ENCODE results near the gene SLC43A3. TPM values are rescaled to one million over a fixed set of nuclear protein-coding genes. Genes with fewer than 3 reads are reported as not detected.
"Not testable (repeated sequence)": the region's sequence is repeated elsewhere in the genome, so short reads cannot be mapped to it uniquely, and the experiment has no call there.

Gene SLC43A3
- total and polyA plus RNA-seq, 10 donors = 15.2 to 72.5 (median 35.7) TPM

DNA sequence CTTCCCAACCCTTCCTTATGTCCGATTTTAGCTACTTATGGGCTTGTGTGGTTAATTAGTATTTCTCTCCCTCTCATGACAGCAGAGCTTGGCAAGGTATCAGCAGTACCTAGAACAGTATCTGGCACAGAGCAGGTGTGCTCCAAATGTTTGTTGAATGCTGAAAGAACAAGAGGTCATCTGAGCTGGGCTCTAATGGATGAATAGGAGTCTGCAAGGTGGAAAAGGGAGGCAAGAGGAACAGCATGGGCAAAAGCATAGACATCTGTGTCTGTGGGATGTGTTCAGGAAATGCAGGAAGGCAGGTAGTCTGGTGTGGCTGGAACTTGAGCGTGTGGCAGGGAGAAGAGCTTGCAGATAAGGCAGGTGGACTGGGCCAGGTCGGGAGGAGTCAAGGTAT is 65.0 kb downstream of the SLC43A3 start:
- TF ChIP-seq, protein P1, sequence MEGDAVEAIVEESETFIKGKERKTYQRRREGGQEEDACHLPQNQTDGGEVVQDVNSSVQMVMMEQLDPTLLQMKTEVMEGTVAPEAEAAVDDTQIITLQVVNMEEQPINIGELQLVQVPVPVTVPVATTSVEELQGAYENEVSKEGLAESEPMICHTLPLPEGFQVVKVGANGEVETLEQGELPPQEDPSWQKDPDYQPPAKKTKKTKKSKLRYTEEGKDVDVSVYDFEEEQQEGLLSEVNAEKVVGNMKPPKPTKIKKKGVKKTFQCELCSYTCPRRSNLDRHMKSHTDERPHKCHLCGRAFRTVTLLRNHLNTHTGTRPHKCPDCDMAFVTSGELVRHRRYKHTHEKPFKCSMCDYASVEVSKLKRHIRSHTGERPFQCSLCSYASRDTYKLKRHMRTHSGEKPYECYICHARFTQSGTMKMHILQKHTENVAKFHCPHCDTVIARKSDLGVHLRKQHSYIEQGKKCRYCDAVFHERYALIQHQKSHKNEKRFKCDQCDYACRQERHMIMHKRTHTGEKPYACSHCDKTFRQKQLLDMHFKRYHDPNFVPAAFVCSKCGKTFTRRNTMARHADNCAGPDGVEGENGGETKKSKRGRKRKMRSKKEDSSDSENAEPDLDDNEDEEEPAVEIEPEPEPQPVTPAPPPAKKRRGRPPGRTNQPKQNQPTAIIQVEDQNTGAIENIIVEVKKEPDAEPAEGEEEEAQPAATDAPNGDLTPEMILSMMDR (IDR thresholded peaks at IDR 0.05 in 8 of 11, conservative IDR thresholded peaks at IDR 0.05 in 3 of 11) = no peak
- TF ChIP-seq POLR2AphosphoS5 (IDR thresholded peaks at IDR 0.05) (no peak), POLR2A (IDR thresholded peaks at IDR 0.05) (no peak)
- intact Hi-C loops (cut with DNase I; ENCODE audit: low total_unique reads) = no loop called here
- no peak overlapping the region for H3K27ac ChIP-seq
- no peaks in the 10 kb centered on the region for H3K36me3 ChIP-seq
- no peak overlapping the region for H3K4me3 ChIP-seq
- WGBS, 5 donors = 64 to 88% (median 76%) methylated on average over 3 of the region's 3 CpGs
- no peaks in the 10 kb centered on the region for H3K4me1 ChIP-seq
- DNase-seq = no peak
- no peaks in the 10 kb centered on the region for H3K27me3 ChIP-seq (replicated peaks in 1 of 7)
- H3K9me3 ChIP-seq = no peaks in the 10 kb centered on the region

- H3K27me3 ChIP-seq (replicated peaks in 1 of 7); H3K4me3 ChIP-seq; DNase-seq; H3K4me1 ChIP-seq; H3K36me3 ChIP-seq; H3K27ac ChIP-seq; H3K9me3 ChIP-seq; intact Hi-C loops (cut with DNase I; ENCODE audit: low total_unique reads): not testable (repeated sequence)
Measured at GRCh38 chr11:57361420-57361819, 65.5 kb downstream of the SLC43A3 start.

- peak; percentile 42 for DNase-seq
- Histone ChIP-seq H3K27me3 (replicated peaks in 1 of 7) (no peaks in the 10 kb centered on the region), H3K4me1 (peaks cover 0 to 6% (median 0%) of the 10 kb centered on the region in 6 donors), H3K36me3 (no peaks in the 10 kb centered on the region), H3K4me3 (no peak overlapping the region), H3K27ac (no peak overlapping the region), H3K9me3 (no peaks in the 10 kb centered on the region)
- intact Hi-C loops (cut with DNase I; ENCODE audit: low total_unique reads) = no loop called here
- no peak for TF ChIP-seq POLR2AphosphoS5 (IDR thresholded peaks at IDR 0.05)
- no peak for TF ChIP-seq POLR2A (IDR thresholded peaks at IDR 0.05)
- TF ChIP-seq, protein P1 (IDR thresholded peaks at IDR 0.05 in 8 of 11, conservative IDR thresholded peaks at IDR 0.05 in 3 of 11) = no peak
- WGBS, 5 donors = 92 to 97% (median 93%) methylated on average over 8 of the region's 8 CpGs
Measured at GRCh38 chr11:57360991-57361390, 65.9 kb downstream of the SLC43A3 start.

DNA sequence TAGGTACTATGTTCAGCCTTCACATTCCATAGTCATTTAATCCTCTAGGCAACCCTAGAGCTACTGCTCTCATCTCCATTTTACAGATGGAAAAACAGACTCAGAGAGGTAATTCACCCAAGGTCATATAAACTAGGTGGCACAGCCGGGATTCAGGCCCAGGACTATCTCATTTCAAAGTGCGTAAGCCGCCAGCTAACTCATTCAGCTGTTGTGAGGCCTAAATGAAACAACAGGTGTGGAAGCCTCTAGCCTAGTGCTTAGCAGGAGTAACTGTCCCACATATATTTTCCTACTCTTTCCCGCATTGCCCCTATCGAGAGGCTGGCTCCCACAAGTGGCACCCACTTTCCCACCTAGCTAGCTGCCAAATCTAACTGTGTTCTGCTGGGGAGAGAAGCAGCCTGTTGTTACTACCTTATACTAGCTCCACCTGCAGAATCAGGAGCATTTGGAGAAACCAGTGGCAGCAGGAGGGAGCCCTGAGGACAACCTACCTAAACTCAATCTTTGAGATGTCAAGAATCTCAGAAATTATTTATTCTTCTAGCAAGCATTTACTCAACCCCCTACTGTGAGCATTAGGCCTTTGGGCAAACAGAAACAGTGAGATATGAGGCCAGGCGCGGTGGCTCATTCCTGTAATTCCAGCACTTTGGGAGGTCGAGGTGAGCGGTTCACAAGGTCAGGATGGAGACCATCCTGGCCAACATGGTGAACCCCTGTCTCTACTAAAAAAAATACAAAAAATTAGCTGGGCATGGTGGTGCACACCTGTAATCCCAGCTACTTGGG is 66.8 kb downstream of the SLC43A3 start:
- H3K27ac ChIP-seq = no peak overlapping the region
- no peak overlapping the region for H3K4me3 ChIP-seq
- peaks cover 0 to 7% (median 0%) of the 10 kb centered on the region in 6 donors for H3K4me1 ChIP-seq
- WGBS, 5 donors = 90 to 95% (median 91%) methylated on average over 9 of the region's 9 CpGs
- TF ChIP-seq POLR2A (IDR thresholded peaks at IDR 0.05) (no peak), POLR2AphosphoS5 (IDR thresholded peaks at IDR 0.05) (no peak)
- DNase-seq = no peak
- no peaks in the 10 kb centered on the region for H3K9me3 ChIP-seq
- intact Hi-C loops (cut with DNase I; ENCODE audit: low total_unique reads) = no loop called here
- no peaks in the 10 kb centered on the region for H3K36me3 ChIP-seq
- no peaks in the 10 kb centered on the region for H3K27me3 ChIP-seq (replicated peaks in 1 of 7)

- Histone ChIP-seq H3K27me3 (replicated peaks in 1 of 7) (peaks cover 0 to 6% (median 0%) of the 10 kb centered on the region in 7 donors), H3K4me1 (peaks cover 0 to 12% (median 0%) of the 10 kb centered on the region in 6 donors), H3K27ac (no peak overlapping the region), H3K4me3 (no peak overlapping the region), H3K36me3 (no peaks in the 10 kb centered on the region), H3K9me3 (no peaks in the 10 kb centered on the region)
- WGBS, 5 donors = 85 to 92% (median 90%) methylated on average over 3 to 5 of the region's 5 CpGs
- DNase-seq = no peak
- TF ChIP-seq POLR2A (IDR thresholded peaks at IDR 0.05) (no peak), POLR2AphosphoS5 (IDR thresholded peaks at IDR 0.05) (no peak)
- TF ChIP-seq, protein P1 (IDR thresholded peaks at IDR 0.05 in 8 of 11, conservative IDR thresholded peaks at IDR 0.05 in 3 of 11) = no peak
- intact Hi-C loops (cut with DNase I; ENCODE audit: low total_unique reads) = no loop called here
Measured at GRCh38 chr11:57359396-57359795, 67.5 kb downstream of the SLC43A3 start.
